Suprapubic skin (tissue), 4 donors: ENCODE measurements around the gene CAPZB. TPM values are rescaled to one million over a fixed set of nuclear protein-coding genes. Genes with fewer than 3 reads are reported as not detected.

Source experiments
- DNase-seq, 2 donors: peaks; one replicate each; pipeline ENCODE4 v3.0.0-alpha.2; 2019; ENCODE audit warnings: low spot score in 2 of 2
- H3K27ac ChIP-seq: fragments of 200-600 bp; sonication (generic); one replicate; pipeline ENCODE4 v1.5.1; 2019
- H3K27me3 ChIP-seq: fragments of 200-600 bp; sonication (generic); one replicate; pipeline ENCODE4 v1.5.1; 2019
- H3K36me3 ChIP-seq: fragments of 200-600 bp; sonication (generic); one replicate; pipeline ENCODE4 v1.5.1; 2019
- H3K4me1 ChIP-seq: fragments of 200-600 bp; sonication (generic); one replicate; pipeline ENCODE4 v1.5.1; 2019
- H3K4me3 ChIP-seq: fragments of 200-600 bp; sonication (generic); one replicate; pipeline ENCODE4 v1.5.1; 2019; ENCODE audit warnings: mild to moderate bottlenecking
- H3K9me3 ChIP-seq: fragments of 200-600 bp; sonication (generic); one replicate; pipeline ENCODE4 v1.5.1; 2019
- EP300 ChIP-seq: sonication (generic); formaldehyde crosslinking; IDR thresholded peaks from one replicate; pipeline ENCODE4 v1.6.1; 2017; ENCODE audit warnings: antibody characterized with exemption
- POLR2A ChIP-seq, 2 donors: fragments of 450-650 bp; IDR thresholded peaks; one replicate each; pipeline ENCODE4 v1.6.1; 2017; ENCODE audit warnings: antibody characterized with exemption in 2 of 2, mild to moderate bottlenecking in 2 of 2, moderate library complexity in 2 of 2
- POLR2AphosphoS5 ChIP-seq, 3 donors: sonication (generic); formaldehyde crosslinking; IDR thresholded peaks; one replicate each; pipeline ENCODE4 v1.6.1; 2017; ENCODE audit warnings: antibody characterized with exemption in 3 of 3
- WGBS: methylation state at CpG from one replicate; pipeline ENCODE4 v1.1.5; 2018; 5-methylcytosine and 5-hydroxymethylcytosine counted together
- total RNA-seq, 4 donors: library from RNA; depleted of rRNA; stranded (reverse); fragments of >200 nt; gene quantifications; one replicate each; pipeline ENCODE4 v1.1.0, GENCODE V29; 2016
- TF ChIP-seq, protein P1 (sequence below), 2 donors: fragments of 200-600 bp in 1 of 2; fragments of 450-650 bp in 1 of 2; sonication (generic) in 1 of 2; IDR thresholded peaks; one replicate each; pipeline ENCODE4 v1.5.1; 2016 to 2019; ENCODE audit warnings: antibody characterized with exemption in 2 of 2, mild to moderate bottlenecking in 1 of 2, moderate library complexity in 1 of 2

CAPZB gene
- total RNA-seq, 4 donors from 2014 or later = 101 to 130 (median 126) TPM

DNA sequence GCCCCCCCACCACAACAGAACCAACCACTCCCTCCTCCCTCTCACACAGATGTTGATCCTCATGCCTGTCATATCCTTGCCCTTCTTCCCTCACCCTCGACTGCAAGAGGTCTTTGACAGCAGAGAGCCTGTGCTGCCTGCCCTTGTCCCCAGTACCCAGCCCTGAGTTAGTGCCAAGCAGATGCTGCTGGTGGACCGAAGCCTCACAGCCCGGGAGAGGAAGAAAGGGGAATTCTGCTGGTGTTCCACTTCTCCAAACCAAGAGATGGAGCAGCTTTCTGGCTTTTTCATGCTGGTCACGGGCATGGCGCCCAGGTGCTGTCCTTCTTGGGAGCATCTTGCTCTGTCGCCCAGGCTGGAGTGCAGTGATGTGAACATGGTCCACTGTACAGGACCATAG lies 104.1 kb downstream of the CAPZB start:
- no peak for DNase-seq
- WGBS = 68% methylated on average over 6 of the region's 6 CpGs
- Histone ChIP-seq H3K27ac (no peak overlapping the region), H3K4me1 (peaks cover 19% of the 10 kb centered on the region), H3K27me3 (no peaks in the 10 kb centered on the region), H3K36me3 (peaks cover 69% of the 10 kb centered on the region), H3K9me3 (no peaks in the 10 kb centered on the region), H3K4me3 (no peak overlapping the region)
- TF ChIP-seq, protein P1, sequence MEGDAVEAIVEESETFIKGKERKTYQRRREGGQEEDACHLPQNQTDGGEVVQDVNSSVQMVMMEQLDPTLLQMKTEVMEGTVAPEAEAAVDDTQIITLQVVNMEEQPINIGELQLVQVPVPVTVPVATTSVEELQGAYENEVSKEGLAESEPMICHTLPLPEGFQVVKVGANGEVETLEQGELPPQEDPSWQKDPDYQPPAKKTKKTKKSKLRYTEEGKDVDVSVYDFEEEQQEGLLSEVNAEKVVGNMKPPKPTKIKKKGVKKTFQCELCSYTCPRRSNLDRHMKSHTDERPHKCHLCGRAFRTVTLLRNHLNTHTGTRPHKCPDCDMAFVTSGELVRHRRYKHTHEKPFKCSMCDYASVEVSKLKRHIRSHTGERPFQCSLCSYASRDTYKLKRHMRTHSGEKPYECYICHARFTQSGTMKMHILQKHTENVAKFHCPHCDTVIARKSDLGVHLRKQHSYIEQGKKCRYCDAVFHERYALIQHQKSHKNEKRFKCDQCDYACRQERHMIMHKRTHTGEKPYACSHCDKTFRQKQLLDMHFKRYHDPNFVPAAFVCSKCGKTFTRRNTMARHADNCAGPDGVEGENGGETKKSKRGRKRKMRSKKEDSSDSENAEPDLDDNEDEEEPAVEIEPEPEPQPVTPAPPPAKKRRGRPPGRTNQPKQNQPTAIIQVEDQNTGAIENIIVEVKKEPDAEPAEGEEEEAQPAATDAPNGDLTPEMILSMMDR (IDR thresholded peaks at IDR 0.05) = no peak
- TF ChIP-seq POLR2AphosphoS5 (IDR thresholded peaks at IDR 0.05) (no peak), POLR2A (IDR thresholded peaks at IDR 0.05) (no peak), EP300 (no peak)

DNA sequence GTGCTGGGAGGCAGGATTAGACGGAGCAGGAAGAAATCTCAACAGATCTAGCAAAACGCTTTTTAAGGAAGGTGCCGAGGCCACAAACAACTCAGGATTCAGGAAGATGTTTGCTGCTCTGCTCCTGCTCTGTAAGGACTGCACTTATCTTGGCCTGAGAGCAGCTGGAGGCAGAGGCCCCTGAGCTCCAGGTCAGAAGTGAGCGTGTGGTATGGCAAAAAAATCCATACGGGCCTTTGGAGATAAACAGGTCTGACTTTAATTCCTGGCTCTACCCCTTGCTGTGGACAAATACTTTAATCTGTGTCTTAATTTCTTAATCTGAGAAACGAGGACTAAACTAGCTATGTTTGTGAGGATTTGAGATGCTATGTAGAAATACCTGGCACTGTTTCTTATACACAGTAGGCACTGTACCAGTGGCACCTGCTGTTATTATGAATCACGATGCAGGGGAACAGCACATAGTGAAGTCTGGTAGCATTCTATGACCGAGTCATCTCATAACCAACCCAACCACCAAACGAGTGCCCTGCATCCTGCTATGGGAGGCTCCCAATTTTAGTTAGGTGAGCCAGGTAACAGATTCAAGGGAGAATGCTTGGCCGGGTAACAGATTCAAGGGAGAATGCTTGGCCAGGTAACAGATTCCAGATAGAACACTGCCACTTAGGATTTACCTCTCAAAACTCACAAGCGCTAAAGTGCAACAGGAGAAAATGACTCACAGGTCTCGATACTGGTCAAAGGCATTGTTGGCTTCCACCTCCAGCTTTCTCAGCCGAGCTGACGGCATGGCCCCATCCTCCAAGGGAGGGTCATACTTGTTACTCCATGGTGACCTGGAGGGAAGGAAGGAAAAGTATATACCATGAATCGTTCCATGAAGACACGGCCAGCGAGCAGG lies 107.3 kb downstream of the CAPZB start:
- TF ChIP-seq, protein P1 (IDR thresholded peaks at IDR 0.05) = no peak
- TF ChIP-seq POLR2A (IDR thresholded peaks at IDR 0.05) (no peak), POLR2AphosphoS5 (IDR thresholded peaks at IDR 0.05) (no peak), EP300 (no peak)
- DNase-seq = no peak
- H3K27ac ChIP-seq = no peak overlapping the region
- H3K4me3 ChIP-seq = no peak overlapping the region
- H3K36me3 ChIP-seq = peaks cover 87% of the 10 kb centered on the region
- no peaks in the 10 kb centered on the region for H3K9me3 ChIP-seq
- peaks cover 18% of the 10 kb centered on the region for H3K4me1 ChIP-seq
- WGBS = 87% methylated on average over 17 of the region's 17 CpGs
- no peaks in the 10 kb centered on the region for H3K27me3 ChIP-seq

DNA sequence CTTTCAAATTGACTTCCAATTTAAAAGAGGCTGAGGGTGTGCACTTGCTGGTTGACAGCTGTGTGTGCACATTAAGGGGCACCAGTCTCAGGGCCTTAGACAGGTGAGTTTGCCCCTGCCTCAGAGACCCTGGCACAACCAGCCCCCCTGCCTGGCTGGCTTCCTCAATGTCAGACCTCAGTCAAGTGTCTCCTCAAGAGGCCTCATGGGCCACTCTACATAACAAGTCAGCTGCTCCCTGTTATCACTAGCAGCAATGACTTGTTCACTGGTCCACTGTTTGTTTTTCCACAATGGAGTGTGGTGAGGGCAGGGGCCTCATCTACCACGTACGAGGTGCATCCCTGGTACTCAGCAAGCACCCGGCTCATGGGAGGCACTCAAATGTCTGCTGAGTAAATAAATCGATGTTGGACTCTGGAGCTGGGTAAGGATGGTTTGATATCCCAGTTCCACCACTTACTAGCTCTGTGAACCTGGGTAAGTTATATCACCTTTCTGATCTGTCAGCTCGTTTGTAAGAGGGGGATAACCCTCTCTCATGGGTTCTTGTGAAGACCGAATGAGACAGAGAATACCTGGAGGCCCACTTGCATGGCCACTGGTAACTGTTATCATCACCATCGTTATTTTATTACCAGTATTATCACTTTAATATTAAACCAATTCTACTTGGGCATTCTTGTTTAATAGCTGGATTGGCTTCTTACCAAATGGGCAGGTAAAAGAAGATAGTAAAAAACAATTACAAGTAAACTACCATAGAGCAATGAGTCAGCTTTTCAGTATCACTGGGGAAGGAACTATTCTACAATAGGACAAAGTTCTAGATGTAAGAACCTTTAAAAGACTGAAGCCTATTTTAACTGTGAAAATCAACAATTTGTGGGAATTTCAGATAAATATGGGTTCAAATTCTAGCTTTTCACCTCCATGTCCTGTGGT lies 108.6 kb downstream of the CAPZB start:
- Histone ChIP-seq H3K4me1 (peaks cover 30% of the 10 kb centered on the region), H3K27me3 (no peaks in the 10 kb centered on the region), H3K4me3 (no peak overlapping the region), H3K36me3 (peaks cover 81% of the 10 kb centered on the region), H3K27ac (no peak overlapping the region), H3K9me3 (no peaks in the 10 kb centered on the region)
- no peak for TF ChIP-seq EP300
- TF ChIP-seq, protein P1 (IDR thresholded peaks at IDR 0.05) = no peak
- no peak for TF ChIP-seq POLR2AphosphoS5 (IDR thresholded peaks at IDR 0.05)
- TF ChIP-seq POLR2A (IDR thresholded peaks at IDR 0.05) = no peak
- 97% methylated on average over 7 of the region's 7 CpGs for WGBS
- no peak for DNase-seq

DNA sequence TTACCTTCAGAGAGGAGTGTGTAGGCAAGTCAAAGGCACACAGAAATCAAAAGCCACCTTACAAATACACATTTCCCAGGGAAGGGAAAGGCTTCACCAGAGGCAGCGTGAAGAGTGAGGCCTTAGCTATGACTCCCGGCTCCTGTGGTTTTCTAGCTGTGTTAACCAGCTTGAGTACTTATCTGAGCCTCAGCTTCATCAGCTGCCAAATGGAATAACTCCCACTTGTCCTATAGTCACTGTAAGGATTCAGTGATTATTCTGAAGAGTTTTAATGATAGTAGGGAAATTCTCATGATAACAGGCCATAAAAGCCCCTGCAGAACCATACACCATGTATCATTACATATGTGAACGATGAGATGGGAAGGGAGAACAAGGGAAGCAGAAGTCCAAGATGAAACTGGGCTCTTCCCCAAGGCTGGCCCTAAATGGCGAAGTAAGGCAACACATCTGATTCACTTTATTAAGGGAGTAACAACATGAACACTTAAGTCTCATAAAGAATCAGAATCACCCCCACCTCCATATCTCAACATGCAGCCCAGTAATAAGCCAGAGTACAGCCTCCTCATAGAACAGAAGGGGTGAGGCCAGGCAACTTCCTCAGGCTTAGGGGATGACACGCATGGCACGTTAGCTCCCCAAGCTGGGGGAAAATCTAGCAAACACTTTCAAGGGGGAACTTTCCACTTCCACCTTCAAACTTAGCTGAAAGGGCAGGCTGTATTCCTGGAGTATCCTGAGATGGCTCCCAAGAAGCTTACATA lies 109.5 kb downstream of the CAPZB start:
- H3K4me3 ChIP-seq = no peak overlapping the region
- no peak for DNase-seq
- peak overlapping the region; percentile 75 for H3K27ac ChIP-seq
- WGBS = 76% methylated on average over 6 of the region's 6 CpGs
- peaks cover 79% of the 10 kb centered on the region for H3K36me3 ChIP-seq
- TF ChIP-seq POLR2A (IDR thresholded peaks at IDR 0.05) (no peak), POLR2AphosphoS5 (IDR thresholded peaks at IDR 0.05) (no peak), EP300 (no peak)
- TF ChIP-seq, protein P1 (IDR thresholded peaks at IDR 0.05) = no peak
- H3K4me1 ChIP-seq = peaks cover 35% of the 10 kb centered on the region
- no peaks in the 10 kb centered on the region for H3K27me3 ChIP-seq
- no peaks in the 10 kb centered on the region for H3K9me3 ChIP-seq
